Tibial nerve (tissue), 4 donors: ENCODE results near the gene ATRNL1. TPM values are rescaled to one million over a fixed set of nuclear protein-coding genes. Genes with fewer than 3 reads are reported as not detected.

Source experiments
- DNase-seq, 2 donors: peaks; one replicate each; pipeline ENCODE4 v3.0.0-alpha.2; 2019; ENCODE audit warnings: low spot score in 2 of 2
- H3K27ac ChIP-seq, 4 donors: fragments of 200-600 bp; sonication (generic) in 3 of 4; one replicate each; pipeline ENCODE4 v1.5.1; 2017 to 2019; ENCODE audit warnings: mild to moderate bottlenecking in 1 of 4
- H3K27me3 ChIP-seq, 2 donors: fragments of 200-600 bp; sonication (generic) in 1 of 2; one replicate each; pipeline versions ENCODE4 v1.5.1 to v1.6.0; 2017 to 2019
- H3K36me3 ChIP-seq, 3 donors: fragments of 200-600 bp; sonication (generic); one replicate each; pipeline ENCODE4 v1.5.1; 2018 to 2019
- H3K4me1 ChIP-seq, 4 donors: fragments of 200-600 bp; sonication (generic) in 3 of 4; one replicate each; pipeline ENCODE4 v1.5.1; 2017 to 2019
- H3K4me3 ChIP-seq, 4 donors: fragments of 200-600 bp; sonication (generic) in 3 of 4; one replicate each; pipeline ENCODE4 v1.5.1; 2017 to 2019; ENCODE audit warnings: mild to moderate bottlenecking in 1 of 4, moderate library complexity in 1 of 4
- H3K9me3 ChIP-seq, 4 donors: fragments of 200-600 bp; sonication (generic) in 3 of 4; one replicate each; pipeline ENCODE4 v1.5.1; 2017 to 2019
- EP300 ChIP-seq, 2 donors: sonication (generic); formaldehyde crosslinking; IDR thresholded peaks; one replicate each; pipeline ENCODE4 v1.6.1; 2017; ENCODE audit warnings: antibody characterized with exemption in 2 of 2, mild to moderate bottlenecking in 1 of 2
- POLR2A ChIP-seq, 2 donors: fragments of 450-650 bp; IDR thresholded peaks; one replicate each; pipeline ENCODE4 v1.6.1; 2017; ENCODE audit warnings: antibody characterized with exemption in 2 of 2, mild to moderate bottlenecking in 2 of 2, moderate library complexity in 2 of 2
- WGBS, 2 donors: methylation state at CpG; one replicate each; pipeline ENCODE4 v1.1.5; 2018; 5-methylcytosine and 5-hydroxymethylcytosine counted together
- total RNA-seq, 4 donors: library from RNA; depleted of rRNA; stranded (reverse); fragments of >200 nt; gene quantifications; one replicate each; pipeline ENCODE4 v1.1.0, GENCODE V29; 2016
- TF ChIP-seq, protein P1 (sequence below), 5 experiments: fragments of 200-600 bp in 3 of 5; fragments of 450-650 bp in 2 of 5; sonication (generic) in 3 of 5; IDR thresholded peaks; one replicate each; pipeline ENCODE4 v1.5.1; 2016 to 2019; ENCODE audit warnings: antibody characterized with exemption in 5 of 5, mild to moderate bottlenecking in 3 of 5, moderate library complexity in 2 of 5

ATRNL1 gene
- total RNA-seq, 4 donors from 2014 or later: 1.0 to 5.4 (median 2.7) TPM

DNA sequence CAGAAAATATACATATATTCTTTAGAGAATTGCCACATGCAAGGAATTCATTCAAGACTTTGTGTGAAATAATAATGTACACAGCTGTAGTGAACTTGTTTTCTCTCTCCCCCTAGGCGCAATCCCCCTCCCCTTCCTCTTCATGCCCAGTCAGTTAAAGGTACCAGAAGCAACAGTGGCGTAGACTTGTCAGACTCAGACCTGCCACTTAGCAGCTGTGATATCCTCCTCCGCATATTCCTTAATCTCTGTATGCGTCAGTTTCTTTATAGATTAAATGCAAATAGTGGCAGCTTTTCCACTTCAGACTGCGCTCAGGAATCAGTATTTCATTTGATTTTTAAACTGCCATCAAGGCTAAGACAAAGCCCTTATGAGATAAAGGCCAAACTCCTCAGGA, 815.9 kb downstream of the ATRNL1 start:
- H3K9me3 ChIP-seq: no peaks in the 10 kb centered on the region
- no peak overlapping the region for H3K4me3 ChIP-seq
- TF ChIP-seq EP300 (IDR thresholded peaks at IDR 0.05) (no peak), POLR2A (IDR thresholded peaks at IDR 0.05) (no peak)
- TF ChIP-seq, protein P1, sequence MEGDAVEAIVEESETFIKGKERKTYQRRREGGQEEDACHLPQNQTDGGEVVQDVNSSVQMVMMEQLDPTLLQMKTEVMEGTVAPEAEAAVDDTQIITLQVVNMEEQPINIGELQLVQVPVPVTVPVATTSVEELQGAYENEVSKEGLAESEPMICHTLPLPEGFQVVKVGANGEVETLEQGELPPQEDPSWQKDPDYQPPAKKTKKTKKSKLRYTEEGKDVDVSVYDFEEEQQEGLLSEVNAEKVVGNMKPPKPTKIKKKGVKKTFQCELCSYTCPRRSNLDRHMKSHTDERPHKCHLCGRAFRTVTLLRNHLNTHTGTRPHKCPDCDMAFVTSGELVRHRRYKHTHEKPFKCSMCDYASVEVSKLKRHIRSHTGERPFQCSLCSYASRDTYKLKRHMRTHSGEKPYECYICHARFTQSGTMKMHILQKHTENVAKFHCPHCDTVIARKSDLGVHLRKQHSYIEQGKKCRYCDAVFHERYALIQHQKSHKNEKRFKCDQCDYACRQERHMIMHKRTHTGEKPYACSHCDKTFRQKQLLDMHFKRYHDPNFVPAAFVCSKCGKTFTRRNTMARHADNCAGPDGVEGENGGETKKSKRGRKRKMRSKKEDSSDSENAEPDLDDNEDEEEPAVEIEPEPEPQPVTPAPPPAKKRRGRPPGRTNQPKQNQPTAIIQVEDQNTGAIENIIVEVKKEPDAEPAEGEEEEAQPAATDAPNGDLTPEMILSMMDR (IDR thresholded peaks at IDR 0.05): no peak
- DNase-seq: no peak
- no peaks in the 10 kb centered on the region for H3K27me3 ChIP-seq
- H3K36me3 ChIP-seq: no peaks in the 10 kb centered on the region
- H3K4me1 ChIP-seq: no peaks in the 10 kb centered on the region
- H3K27ac ChIP-seq: no peak overlapping the region
- 95% methylated on average over 5 of the region's 5 CpGs for WGBS, 2 donors

DNA sequence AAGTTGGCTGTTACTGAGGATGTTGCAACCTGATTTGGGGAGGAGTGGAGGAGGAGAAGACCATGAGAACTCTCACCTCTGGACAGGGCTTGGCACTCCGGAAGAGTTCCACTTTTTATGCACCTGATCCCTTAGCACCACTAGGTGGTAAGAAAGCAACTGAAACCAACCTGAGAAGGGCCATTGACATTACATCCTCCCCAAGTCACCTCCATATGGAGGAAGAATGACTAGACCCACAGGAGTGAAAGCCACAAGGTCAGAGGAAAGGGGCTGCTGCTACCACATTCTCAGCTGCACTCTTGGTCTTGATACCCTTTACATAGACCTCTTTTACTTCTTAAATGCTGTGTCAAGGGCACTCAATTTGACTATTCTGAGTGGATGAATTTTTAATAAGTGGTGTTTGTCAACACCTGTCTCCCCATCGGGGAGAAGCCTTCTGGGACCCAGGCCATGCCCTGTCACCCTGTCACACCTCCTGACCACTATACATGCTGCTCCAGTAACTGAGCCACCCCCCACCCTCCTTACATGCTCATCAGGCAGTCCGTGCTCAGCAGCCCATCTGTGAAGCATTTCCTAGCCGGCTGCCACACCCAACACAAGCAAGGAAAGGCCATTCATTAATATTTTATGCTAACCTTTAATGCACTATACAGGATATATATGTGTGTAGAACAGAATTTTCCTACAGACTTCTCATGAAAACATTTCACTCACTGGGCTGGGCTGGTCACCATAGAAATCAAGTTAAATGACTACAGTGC, 817.0 kb downstream of the ATRNL1 start:
- H3K36me3 ChIP-seq: no peaks in the 10 kb centered on the region
- DNase-seq: no peak
- no peaks in the 10 kb centered on the region for H3K9me3 ChIP-seq
- no peak for TF ChIP-seq POLR2A (IDR thresholded peaks at IDR 0.05)
- TF ChIP-seq, protein P1 (IDR thresholded peaks at IDR 0.05): no peak
- no peak for TF ChIP-seq EP300 (IDR thresholded peaks at IDR 0.05)
- no peak overlapping the region for H3K27ac ChIP-seq
- no peaks in the 10 kb centered on the region for H3K27me3 ChIP-seq
- H3K4me1 ChIP-seq: no peaks in the 10 kb centered on the region
- H3K4me3 ChIP-seq: no peak overlapping the region
- 63 to 72% methylated on average over 4 of the region's 4 CpGs for WGBS, 2 donors

DNA sequence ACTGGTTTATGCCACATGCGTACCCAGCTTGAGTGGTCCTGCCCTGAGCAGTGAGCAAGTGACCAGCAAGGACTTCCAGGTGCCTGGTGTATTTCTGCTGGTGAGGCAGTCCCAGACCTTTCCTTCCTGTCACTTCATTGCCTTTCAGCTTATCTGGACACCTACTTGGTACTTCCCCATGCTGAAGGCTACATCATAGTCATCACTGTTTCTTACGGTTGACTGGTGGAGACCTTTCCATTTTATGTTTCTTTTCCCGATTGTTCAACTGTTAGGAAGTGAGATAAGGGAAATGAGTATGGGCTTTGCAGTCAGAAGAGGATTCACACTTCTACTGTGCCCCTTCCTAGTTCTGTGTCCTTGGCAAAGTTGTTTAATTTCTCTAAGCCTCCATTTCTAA, 821.3 kb downstream of the ATRNL1 start:
- WGBS, 2 donors: 91 to 95% methylated on average over 3 of the region's 3 CpGs
- no peaks in the 10 kb centered on the region for H3K36me3 ChIP-seq
- no peak for TF ChIP-seq EP300 (IDR thresholded peaks at IDR 0.05)
- no peak for TF ChIP-seq POLR2A (IDR thresholded peaks at IDR 0.05)
- TF ChIP-seq, protein P1 (IDR thresholded peaks at IDR 0.05): no peak
- H3K4me3 ChIP-seq: no peak overlapping the region
- H3K27me3 ChIP-seq: no peaks in the 10 kb centered on the region
- H3K27ac ChIP-seq: no peak overlapping the region
- no peaks in the 10 kb centered on the region for H3K4me1 ChIP-seq
- H3K9me3 ChIP-seq: no peaks in the 10 kb centered on the region
- DNase-seq: no peak

DNA sequence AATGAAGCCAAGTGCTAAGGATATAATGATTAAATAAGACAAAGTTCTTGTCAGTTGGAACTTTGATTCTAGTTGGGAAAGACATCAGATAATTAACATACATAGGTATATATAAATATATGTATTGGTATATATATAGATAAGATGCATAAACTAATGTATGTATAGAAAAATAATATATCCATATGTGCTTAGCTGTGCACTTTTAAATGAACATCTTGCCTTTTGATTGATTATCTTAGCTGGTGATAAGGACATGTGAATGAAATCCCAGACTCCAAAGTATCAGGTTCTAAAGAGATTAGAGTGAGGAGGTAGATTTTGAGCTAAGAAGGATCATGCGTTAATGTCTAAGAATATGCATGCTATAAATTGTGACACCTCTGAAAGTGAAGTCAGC, 822.3 kb downstream of the ATRNL1 start:
- Histone ChIP-seq H3K27me3 (no peaks in the 10 kb centered on the region), H3K27ac (no peak overlapping the region), H3K4me3 (no peak overlapping the region), H3K9me3 (no peaks in the 10 kb centered on the region), H3K4me1 (no peaks in the 10 kb centered on the region), H3K36me3 (no peaks in the 10 kb centered on the region)
- WGBS, 2 donors: 93 to 96% methylated on average over 1 of the region's 1 CpG
- DNase-seq: no peak
- TF ChIP-seq, protein P1 (IDR thresholded peaks at IDR 0.05): no peak
- no peak for TF ChIP-seq POLR2A (IDR thresholded peaks at IDR 0.05)
- TF ChIP-seq EP300 (IDR thresholded peaks at IDR 0.05): no peak

DNA sequence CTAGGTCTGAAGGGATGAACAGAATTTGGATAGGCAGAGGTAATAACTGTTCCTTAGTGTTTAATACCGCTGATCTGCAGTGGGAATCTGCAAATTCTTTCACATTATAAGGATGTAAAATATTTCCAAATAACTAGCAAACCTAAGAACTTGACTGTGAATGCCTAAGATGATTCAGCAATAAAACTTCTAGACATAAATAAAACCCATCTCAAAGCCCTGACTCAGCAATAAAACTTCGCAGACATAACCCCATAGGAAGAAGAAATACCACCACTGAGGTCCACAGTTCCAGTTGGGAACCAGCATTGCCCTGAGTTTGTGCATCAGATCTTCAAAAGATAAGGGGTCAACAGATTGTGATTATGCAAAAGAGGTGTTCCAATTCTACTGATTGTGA, 825.6 kb downstream of the ATRNL1 start:
- Histone ChIP-seq H3K4me1 (no peaks in the 10 kb centered on the region), H3K9me3 (no peaks in the 10 kb centered on the region), H3K27ac (no peak overlapping the region), H3K4me3 (no peak overlapping the region), H3K36me3 (no peaks in the 10 kb centered on the region), H3K27me3 (no peaks in the 10 kb centered on the region)
- WGBS, 2 donors: 66 to 78% methylated on average over 2 of the region's 2 CpGs
- DNase-seq: no peak
- no peak for TF ChIP-seq POLR2A (IDR thresholded peaks at IDR 0.05)
- TF ChIP-seq, protein P1 (IDR thresholded peaks at IDR 0.05): no peak
- TF ChIP-seq EP300 (IDR thresholded peaks at IDR 0.05): no peak
